HG03521 (cell line): Measurements from ENCODE around the gene TMEM35A.
A peak's percentile ranks its signal among the peaks of the same experiment; 100 is the strongest.
"Not testable (repeated sequence)": the region's sequence is repeated elsewhere in the genome, so short reads cannot be mapped to it uniquely, and the experiment has no call there.

Experiments
- ATAC-seq: cut with Tn5 transposase; IDR thresholded peaks from one replicate; pipeline ENCODE4 v1.9.1; 2021; ENCODE audit warnings: mild to moderate bottlenecking, moderate library complexity; ENCODE audit not compliant: unreplicated experiment

The TMEM35A gene, protein sequence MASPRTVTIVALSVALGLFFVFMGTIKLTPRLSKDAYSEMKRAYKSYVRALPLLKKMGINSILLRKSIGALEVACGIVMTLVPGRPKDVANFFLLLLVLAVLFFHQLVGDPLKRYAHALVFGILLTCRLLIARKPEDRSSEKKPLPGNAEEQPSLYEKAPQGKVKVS

DNA sequence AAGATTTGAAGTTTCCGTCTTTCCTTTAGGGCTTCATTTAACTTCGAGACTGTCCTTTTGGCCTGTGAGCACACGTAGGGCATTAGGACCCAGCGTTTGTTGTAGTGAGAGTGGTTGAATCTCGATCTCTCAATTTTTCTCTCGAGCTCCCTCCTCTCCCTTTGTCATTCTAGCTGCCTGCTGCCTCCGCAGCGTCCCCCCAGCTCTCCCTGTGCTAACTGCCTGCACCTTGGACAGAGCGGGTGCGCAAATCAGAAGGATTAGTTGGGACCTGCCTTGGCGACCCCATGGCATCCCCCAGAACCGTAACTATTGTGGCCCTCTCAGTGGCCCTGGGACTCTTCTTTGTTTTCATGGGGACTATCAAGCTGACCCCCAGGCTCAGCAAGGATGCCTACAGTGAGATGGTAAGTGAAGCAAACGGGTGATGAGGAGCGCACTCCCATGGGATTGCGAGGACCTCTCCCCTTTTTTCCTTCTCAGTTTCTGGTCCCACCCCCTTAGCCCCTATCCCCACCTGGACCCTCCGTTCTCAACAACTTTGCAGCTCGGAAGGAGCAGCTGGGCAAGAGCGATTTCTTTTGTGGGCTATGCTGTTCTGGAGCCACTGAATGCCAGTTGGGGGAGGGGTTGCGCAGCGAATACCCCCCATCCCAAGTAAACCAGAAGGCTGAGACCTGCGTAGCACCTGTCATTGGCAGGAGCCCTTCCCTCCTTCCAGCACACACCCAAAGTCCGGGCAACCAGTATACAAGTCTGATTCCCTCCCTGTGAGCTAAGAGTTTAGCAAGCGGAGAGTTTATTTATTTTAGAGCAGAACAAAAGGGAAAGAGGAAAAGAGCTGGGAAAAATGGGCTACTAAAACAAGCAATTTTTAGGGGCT, at the start of gene TMEM35A:
Gene TMEM35A (plus strand): TSS at position 164 of the 883 bp plus-strand sequence. CDS start 124 bp downstream, at position 288.
- ATAC-seq: no peak

- no peak for ATAC-seq
These were observed 49.0 kb upstream of the TMEM35A start for GRCh38 chrX:101029665-101030064.

DNA sequence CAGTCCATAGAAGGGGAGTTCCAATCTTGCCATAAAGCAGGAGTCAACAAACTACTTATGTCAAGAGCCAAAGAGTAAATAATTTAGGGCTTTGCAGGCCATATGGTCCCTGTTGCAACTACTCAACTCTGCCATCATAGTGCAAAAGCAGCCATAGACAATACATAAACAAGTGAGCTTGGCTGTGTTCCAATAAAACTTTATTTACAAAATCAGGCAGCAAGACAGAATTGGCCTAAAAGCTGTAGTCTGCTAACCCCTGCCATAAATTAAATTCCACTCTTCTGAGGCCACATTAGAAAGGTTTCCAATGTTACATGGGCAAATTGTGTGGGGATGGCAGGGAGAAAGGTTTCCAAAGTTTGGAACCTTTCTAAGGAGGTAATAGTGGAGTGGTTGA, 41.4 kb upstream of the TMEM35A start:
- ATAC-seq: no peak

- no peak for ATAC-seq
These were observed 38.5 kb upstream of the TMEM35A start for GRCh38 chrX:101040197-101040596.

- ATAC-seq: no peak
These were observed 27.5 kb upstream of the TMEM35A start for GRCh38 chrX:101051153-101051548.

DNA sequence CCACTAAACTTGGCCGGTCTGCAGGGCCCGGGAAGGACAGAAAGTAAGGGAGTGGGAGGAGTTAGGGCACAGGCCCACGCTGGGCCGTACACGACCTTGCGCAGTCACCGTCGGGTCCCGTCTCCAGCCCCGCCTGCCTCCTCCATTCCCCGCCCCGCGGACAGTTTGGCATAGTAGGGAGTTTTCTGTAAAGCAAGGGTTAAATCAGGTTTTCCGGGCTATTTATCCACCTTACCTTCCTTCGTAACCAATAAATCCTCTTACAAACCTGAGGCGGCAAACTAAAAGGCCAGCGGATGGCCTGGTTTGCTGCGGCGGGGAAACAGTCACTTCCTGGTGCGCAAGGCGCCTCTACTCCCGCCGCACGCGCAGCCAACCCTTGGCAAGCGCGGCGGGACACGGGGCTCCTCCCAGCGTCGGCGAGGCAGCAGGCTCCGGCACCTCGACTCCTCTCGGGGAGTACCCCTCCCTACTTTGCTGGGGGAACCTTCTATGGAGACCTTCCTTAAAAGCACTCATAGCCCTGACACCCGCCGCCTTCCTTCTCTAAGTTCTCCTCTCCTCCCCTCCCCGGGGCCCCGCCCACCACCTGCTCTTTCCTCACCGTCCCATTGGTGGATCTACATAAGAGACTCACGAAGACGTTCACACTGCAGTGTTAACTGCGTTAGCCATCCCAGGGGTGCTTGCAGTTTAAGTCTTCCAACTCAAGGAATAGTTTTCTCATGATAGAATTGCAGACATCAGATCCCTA, 27.0 kb upstream of the TMEM35A start, which contains the start of gene TRMT2B:
Gene TRMT2B (minus strand): TSS at position 563 of the 754 bp plus-strand sequence. CDS start 9,822 bp downstream, outside the sequence.
- peak; percentile 87 for ATAC-seq

DNA sequence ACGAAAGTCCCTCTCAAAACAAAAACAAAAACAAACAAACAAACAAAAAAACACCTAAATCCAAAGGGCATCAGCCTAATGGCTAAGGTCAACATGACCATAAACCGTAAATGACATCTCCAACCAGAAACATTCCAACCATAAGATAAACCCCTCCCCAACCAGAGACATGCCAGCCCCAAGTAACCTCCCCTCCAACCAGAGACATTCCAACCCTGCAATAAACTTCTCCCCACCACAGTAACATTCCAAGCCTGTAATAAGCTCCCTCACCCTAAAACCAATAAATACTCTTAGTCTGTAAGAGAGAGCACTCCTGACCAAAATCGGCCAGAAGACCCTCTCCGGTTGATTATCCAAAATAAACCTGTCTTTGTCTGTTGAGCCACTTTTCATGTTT, 22.1 kb upstream of the TMEM35A start:
- not testable (repeated sequence) for ATAC-seq

- ATAC-seq: peak; percentile 83
These were observed 21.5 kb upstream of the TMEM35A start for GRCh38 chrX:101057093-101057714.

DNA sequence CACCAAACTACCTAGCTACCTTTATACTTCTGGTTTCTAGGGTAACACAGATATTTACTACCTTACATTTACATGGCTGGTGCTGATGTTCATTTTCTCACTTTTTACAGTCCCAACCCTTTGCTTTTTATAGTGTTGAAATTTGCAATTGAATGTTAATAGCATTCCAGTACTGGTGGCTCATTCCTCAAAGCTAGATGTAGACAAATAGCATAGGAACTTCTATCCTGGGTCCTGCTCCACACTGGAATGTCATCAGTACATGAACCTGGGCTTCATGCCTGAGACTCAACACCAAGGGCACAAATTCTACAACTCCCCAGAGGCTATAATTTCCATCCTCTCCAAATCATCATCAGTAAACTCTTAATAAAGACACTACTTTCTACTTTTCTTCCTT, 16.5 kb upstream of the TMEM35A start:
- no peak for ATAC-seq

DNA sequence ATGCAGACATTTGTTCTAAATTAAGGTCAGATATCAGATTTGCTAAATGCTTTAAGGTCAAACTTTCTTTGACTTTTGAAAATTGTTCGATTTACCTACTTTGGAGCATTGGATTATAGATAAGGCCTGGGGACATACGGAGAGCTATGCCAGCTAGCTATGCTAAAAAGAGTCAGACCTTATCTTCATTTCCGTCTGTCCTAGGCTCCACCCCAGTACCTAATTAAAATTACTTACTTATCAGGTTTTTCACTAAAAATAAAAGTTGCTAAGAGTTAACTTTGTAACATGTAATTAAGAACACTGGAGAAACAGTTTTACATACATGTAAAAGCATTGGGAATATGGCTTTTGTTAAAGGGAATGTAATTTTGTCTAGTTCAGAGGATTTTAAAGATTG, 7.1 kb upstream of the TMEM35A start:
- ATAC-seq: no peak

DNA sequence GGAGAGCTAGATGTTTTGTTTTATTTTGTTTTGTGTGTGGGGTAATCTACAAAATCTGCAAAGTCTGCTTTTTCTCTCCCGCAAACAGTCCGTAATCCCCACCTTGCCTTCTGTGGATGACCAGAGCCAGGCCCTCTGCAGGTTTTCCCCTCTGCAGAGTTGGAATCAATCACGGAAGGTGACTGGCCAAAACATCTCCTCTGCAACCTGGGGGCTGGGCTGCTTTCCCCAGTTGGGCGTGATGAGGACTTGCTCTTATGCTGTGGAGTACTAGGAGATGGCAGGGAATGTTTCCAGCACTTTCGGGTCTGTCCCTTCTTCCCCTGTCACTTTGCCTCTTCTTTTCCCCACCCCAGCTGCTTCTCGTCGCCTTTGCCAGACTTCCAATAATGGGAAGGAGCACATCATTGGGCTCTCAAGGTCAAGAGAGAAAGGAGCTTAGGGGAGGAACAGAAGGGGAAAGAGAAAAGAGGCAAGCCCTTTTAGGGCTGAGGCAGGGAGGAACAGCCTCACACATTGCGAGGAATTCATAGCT, 1.1 kb downstream of the TMEM35A start:
- ATAC-seq: no peak

GRCh38 chrX:101080326-101081124, 1.8 kb downstream of the TMEM35A start:
- no peak for ATAC-seq

- ATAC-seq: no peak
These were observed 2.6 kb downstream of the TMEM35A start for GRCh38 chrX:101081231-101081630.

DNA sequence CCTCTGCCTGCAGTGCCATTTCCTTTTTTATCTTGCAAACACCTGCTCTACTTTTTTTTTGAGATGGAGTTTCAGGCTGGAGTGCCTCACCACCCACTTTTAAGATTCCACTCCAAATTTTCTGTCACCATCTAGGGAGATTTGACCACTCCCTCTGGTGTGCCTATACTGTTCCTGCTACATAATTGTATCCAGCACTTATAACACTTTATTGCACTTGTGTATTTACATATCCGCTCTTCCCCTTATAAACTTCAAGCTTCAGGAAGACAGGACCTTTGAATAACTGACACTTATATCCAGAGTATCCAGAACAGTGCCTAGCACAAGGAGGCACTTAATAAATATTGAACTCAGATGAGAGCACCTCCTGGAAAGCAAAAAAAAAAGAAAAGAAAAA, 13.1 kb downstream of the TMEM35A start:
- ATAC-seq: no peak

DNA sequence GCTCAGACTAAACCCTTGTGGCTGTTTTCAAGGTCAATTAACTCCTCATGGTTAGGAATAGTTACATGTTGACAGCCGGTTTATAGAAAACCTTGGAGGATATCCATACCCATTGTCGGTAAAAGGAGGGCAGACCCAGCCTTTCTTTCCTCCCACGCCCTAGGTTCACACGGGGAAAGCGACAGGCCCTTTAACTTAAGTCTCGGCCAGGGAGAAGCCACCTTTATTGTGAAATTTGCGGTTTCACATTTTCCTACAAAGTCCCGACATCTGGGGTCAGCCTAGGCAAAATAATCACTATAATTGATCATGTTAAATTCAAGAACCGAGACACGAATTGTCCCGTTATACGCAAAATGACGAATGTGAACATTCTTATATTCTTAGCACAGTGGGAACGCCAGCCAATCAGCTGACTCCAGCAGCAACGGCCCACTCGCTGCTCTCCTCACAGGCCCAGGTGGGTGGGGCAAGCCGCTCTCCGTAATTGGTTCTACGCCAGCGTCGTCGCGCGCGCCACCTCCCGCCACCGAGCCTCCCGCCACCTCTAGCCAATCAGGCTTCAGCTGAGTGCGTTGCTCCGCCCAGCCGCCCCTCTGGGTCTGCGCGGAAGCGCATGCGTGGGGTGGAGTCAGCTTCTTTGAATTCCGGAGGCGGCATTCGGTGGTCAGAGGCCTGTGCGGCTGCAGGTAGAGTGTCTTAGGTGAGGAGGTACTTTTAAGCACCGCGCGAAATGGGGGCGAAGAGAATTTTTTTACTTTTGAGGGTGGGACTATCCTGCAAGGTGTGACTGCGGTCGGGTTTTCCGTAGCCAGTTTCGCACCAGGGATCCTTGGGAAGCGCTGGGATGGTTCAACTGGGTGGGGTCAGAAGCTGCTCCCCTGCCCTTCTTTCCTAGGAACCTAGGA, 19.1 kb downstream of the TMEM35A start, which contains the start of gene CENPI:
Gene CENPI (plus strand): TSS at position 659 of the 908 bp plus-strand sequence. CDS start 2,867 bp downstream, outside the sequence.
- peak; percentile 99 for ATAC-seq

GRCh38 chrX:101108284-101108683, 29.6 kb downstream of the TMEM35A start:
- no peak for ATAC-seq

- ATAC-seq: no peak
These were observed 39.0 kb downstream of the TMEM35A start for GRCh38 chrX:101117701-101118100.

DNA sequence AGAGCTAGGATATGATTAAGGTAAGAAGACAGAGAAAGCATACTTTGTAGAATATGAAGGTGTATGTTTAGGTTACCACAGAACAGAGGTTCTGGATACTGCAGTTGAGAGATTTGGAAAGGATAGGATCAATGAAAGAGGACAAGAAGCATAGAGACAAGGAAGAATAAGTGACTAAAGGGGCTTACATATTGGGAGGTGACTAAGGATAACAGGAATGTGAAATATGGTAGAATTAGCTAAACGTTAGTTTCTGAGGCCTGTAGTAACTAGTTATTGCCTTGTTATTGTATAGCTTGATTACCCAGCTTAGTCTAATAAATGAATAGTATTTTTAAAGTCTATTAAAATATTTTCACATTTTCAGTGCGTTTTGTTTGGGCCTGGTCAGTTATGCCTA, 57.6 kb downstream of the TMEM35A start:
- ATAC-seq: no peak
